ENCODE results near the gene E2F4.

Gene E2F4

DNA sequence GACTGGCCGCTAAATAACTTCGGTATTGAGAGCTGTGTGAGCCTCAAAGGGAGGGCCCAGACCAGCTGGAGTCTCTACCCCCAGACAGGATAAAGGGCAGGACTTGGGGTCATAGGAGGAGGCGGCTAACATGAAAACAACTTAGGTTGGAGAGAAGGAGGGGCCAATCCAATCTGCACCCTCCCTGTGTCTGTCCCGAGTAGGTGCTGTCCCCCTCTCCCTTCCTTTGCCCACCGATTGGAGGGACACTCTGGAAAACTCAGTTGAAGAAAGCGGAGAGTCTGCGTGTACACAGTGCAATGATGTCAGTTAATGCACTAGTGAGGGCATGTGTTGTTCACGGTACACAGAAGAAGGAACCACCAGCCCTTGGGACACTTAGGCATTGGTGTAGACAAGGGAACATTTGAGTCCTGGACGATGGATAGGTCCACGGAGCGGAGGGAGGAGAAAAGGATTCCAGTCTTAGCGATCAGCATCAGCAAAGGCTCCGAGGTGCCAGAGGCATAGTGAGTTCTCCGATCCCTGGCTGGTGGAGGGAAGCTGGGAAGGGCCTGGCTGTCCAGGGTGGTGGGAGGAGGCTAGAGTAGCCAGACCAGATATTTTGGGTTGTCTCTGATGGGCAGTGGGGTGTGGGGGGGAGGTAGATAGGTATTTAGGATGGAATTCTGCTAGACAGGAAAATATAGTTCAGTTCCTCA lies 20.9 kb upstream of the E2F4 start:
- H3K27ac ChIP-seq (ENCODE audit: low read depth, low read length), result no peak overlapping the region
- H3K79me2 ChIP-seq (ENCODE audit: insufficient read depth, low read length), result no peaks in the 10 kb centered on the region
- H3K27me3 ChIP-seq (ENCODE audit: low read length), result no peaks in the 10 kb centered on the region
- no peak overlapping the region for H3K4me3 ChIP-seq (ENCODE audit: insufficient read depth, low read length, poor library complexity, severe bottlenecking)
- no peak for TF ChIP-seq CTCF (IDR thresholded peaks at IDR 0.05; ENCODE audit: insufficient read depth, low read length, poor library complexity, severe bottlenecking)
- TF ChIP-seq EZH2phosphoT487 (conservative IDR thresholded peaks at IDR 0.05; ENCODE audit: low read length), result no peak
- H2AFZ ChIP-seq (ENCODE audit: low read depth, low read length, severe bottlenecking), result no peak overlapping the region
- H3K9me2 ChIP-seq (replicated peaks; ENCODE audit: insufficient read depth, low read length), result no peaks in the 10 kb centered on the region
- H3K9me3 ChIP-seq (ENCODE audit: insufficient read depth, low read length), result no peaks in the 10 kb centered on the region
- no peak overlapping the region for H3K4me2 ChIP-seq (ENCODE audit: low read depth, low read length, poor library complexity, severe bottlenecking)
- no peak overlapping the region for H3K9ac ChIP-seq (ENCODE audit: low read length)
- H3F3A ChIP-seq (ENCODE audit: insufficient read depth), result no peaks in the 10 kb centered on the region
- H4K20me1 ChIP-seq (ENCODE audit: low read depth, low read length), result no peaks in the 10 kb centered on the region
- H3K36me3 ChIP-seq (ENCODE audit: low read length), result no peaks in the 10 kb centered on the region

GRCh38 chr16:67173323-67173722 lies 18.6 kb upstream of the E2F4 start:
- peak overlapping the region; percentile 51 for H3K4me2 ChIP-seq (ENCODE audit: low read depth, low read length, poor library complexity, severe bottlenecking)
- H3K27ac ChIP-seq (ENCODE audit: low read depth, low read length), result no peak overlapping the region
- no peak overlapping the region for H3K4me3 ChIP-seq (ENCODE audit: insufficient read depth, low read length, poor library complexity, severe bottlenecking)
- H3F3A ChIP-seq (ENCODE audit: insufficient read depth), result no peaks in the 10 kb centered on the region
- H3K27me3 ChIP-seq (ENCODE audit: low read length), result no peaks in the 10 kb centered on the region
- no peaks in the 10 kb centered on the region for H3K36me3 ChIP-seq (ENCODE audit: low read length)
- H2AFZ ChIP-seq (ENCODE audit: low read depth, low read length, severe bottlenecking), result no peak overlapping the region
- H3K9me3 ChIP-seq (ENCODE audit: insufficient read depth, low read length), result no peaks in the 10 kb centered on the region
- H3K9me2 ChIP-seq (replicated peaks; ENCODE audit: insufficient read depth, low read length), result no peaks in the 10 kb centered on the region
- no peak overlapping the region for H3K9ac ChIP-seq (ENCODE audit: low read length)
- no peaks in the 10 kb centered on the region for H4K20me1 ChIP-seq (ENCODE audit: low read depth, low read length)
- H3K79me2 ChIP-seq (ENCODE audit: insufficient read depth, low read length), result no peaks in the 10 kb centered on the region
- TF ChIP-seq EZH2phosphoT487 (conservative IDR thresholded peaks at IDR 0.05; ENCODE audit: low read length) (no peak), CTCF (IDR thresholded peaks at IDR 0.05; ENCODE audit: insufficient read depth, low read length, poor library complexity, severe bottlenecking) (no peak)

DNA sequence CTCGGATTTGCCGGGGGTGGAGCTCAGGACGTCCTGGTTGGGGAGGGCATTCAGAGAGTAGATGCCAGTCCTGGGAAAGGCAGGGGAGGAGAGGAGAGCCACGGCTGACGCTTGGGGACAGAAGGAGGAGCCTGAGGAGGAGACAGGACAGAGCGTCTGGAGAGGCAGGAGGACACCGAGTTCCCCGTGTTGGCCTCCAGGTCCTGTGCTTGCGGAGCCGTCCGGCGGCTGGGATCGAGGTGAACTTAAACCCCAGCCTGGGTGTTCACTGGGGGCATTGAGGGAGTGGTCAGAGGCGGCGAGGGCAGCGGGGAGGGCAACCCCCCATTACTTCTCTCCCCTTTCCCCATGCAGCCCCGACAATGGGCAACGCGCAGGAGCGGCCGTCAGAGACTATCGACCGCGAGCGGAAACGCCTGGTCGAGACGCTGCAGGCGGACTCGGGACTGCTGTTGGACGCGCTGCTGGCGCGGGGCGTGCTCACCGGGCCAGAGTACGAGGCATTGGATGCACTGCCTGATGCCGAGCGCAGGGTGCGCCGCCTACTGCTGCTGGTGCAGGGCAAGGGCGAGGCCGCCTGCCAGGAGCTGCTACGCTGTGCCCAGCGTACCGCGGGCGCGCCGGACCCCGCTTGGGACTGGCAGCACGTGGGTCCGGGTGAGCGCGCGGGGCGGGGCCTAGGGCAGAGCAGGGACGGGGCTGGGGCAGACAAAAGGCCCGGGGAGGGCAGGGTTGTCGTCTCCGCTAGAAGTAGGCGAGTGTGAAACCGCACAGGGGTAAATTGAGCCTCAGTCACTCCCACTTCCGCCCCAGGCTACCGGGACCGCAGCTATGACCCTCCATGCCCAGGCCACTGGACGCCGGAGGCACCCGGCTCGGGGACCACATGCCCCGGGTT lies 17.9 kb upstream of the E2F4 start:
- no peak for TF ChIP-seq CTCF (IDR thresholded peaks at IDR 0.05; ENCODE audit: insufficient read depth, low read length, poor library complexity, severe bottlenecking)
- Histone ChIP-seq H3K4me2 (ENCODE audit: low read depth, low read length, poor library complexity, severe bottlenecking) (peak overlapping the region; percentile 51), H3F3A (ENCODE audit: insufficient read depth) (no peaks in the 10 kb centered on the region), H3K9me2 (replicated peaks; ENCODE audit: insufficient read depth, low read length) (no peaks in the 10 kb centered on the region), H4K20me1 (ENCODE audit: low read depth, low read length) (no peaks in the 10 kb centered on the region), H2AFZ (ENCODE audit: low read depth, low read length, severe bottlenecking) (peak overlapping the region; percentile 5), H3K9ac (ENCODE audit: low read length) (peak overlapping the region; percentile 29), H3K27me3 (ENCODE audit: low read length) (no peaks in the 10 kb centered on the region), H3K36me3 (ENCODE audit: low read length) (no peaks in the 10 kb centered on the region), H3K9me3 (ENCODE audit: insufficient read depth, low read length) (no peaks in the 10 kb centered on the region), H3K4me3 (ENCODE audit: insufficient read depth, low read length, poor library complexity, severe bottlenecking) (peak overlapping the region; percentile 32), H3K27ac (ENCODE audit: low read depth, low read length) (no peak overlapping the region), H3K79me2 (ENCODE audit: insufficient read depth, low read length) (no peaks in the 10 kb centered on the region)

Measured in SU-DHL-6 (cell line).